ENCODE data around the gene OIT3. TPM values are rescaled to one million over a fixed set of nuclear protein-coding genes. Genes with fewer than 3 reads are reported as not detected.

OIT3 gene
- total and polyA plus RNA-seq, 2 donors (not counting 3 experiments of a cell fraction or from before 2014, with no cell fraction given), result 0.15 TPM; not detected in 1

- BruUV-seq (replicated peaks), result no TSS peak
- Histone ChIP-seq H3K9me1 (replicated peaks; ENCODE audit: control insufficient read depth, extremely low read depth, insufficient read depth, low read length) (no peaks in the 10 kb centered on the region), H4K20me1 (replicated peaks; ENCODE audit: control insufficient read depth, extremely low read depth, insufficient read depth, low read length) (no peaks in the 10 kb centered on the region), H3K27me3 (ENCODE audit: control insufficient read depth in 2 of 2, insufficient read depth in 2 of 2, low read length in 2 of 2) (no peaks in the 10 kb centered on the region), H3K4me1 (ENCODE audit: control insufficient read depth, extremely low read depth, insufficient read depth, low read length) (peaks cover 2% of the 10 kb centered on the region), H3K9me3 (replicated peaks; ENCODE audit: control insufficient read depth, insufficient read depth, low read length) (no peaks in the 10 kb centered on the region), H3K4me2 (ENCODE audit: insufficient read depth, low read length) (no peak overlapping the region), H2AFZ (ENCODE audit: low read depth, low read length) (no peak overlapping the region), H3K36me3 (ENCODE audit: control insufficient read depth in 2 of 2, extremely low read depth in 1 of 2, insufficient read depth in 2 of 2, low read length in 2 of 2) (no peaks in the 10 kb centered on the region), H3K4me3 (replicated peaks in 1 of 3; ENCODE audit: insufficient read depth in 1 of 3, low read depth in 1 of 3, low read length in 3 of 3) (no peak overlapping the region), H3K9ac (replicated peaks; ENCODE audit: extremely low read depth, insufficient read depth, low read length) (no peak overlapping the region), H3K79me2 (ENCODE audit: control insufficient read depth, insufficient read depth, low read length) (no peaks in the 10 kb centered on the region), H3K27ac (ENCODE audit: insufficient read depth, low read depth, low read length) (no peak overlapping the region)
- CTCF ChIA-PET, result no interaction called here
- POLR2A ChIA-PET, result no interaction called here
- intact Hi-C loops (cut with micrococcal nuclease), result no loop called here
- DNase-seq (ENCODE audit: low read depth, low spot score), result no peak
- no peak for TF ChIP-seq MYC (IDR thresholded peaks at IDR 0.05; ENCODE audit: low read depth, low read length)
- TF ChIP-seq POLR2AphosphoS5 (IDR thresholded peaks at IDR 0.05; ENCODE audit: insufficient read depth, low read depth, low read length), result no peak
- TF ChIP-seq EZH2 (IDR thresholded peaks at IDR 0.05; ENCODE audit: borderline replicate concordance, low read depth, low read length, severe bottlenecking), result no peak
- TF ChIP-seq MAX (IDR thresholded peaks at IDR 0.05; ENCODE audit: insufficient read depth, insufficient read length), result no peak
- TF ChIP-seq GATA2 (IDR thresholded peaks at IDR 0.05; ENCODE audit: insufficient read depth, insufficient read length, low read depth, low read length), result no peak
- no peak for TF ChIP-seq FOS (IDR thresholded peaks at IDR 0.05; ENCODE audit: borderline replicate concordance, insufficient read depth, low read length)
- no peak for TF ChIP-seq CTCF (IDR thresholded peaks at IDR 0.05; ENCODE audit: extremely low read depth in 1 of 2, insufficient read depth in 1 of 2, low read depth in 1 of 2, low read length in 2 of 2)
- no peak for TF ChIP-seq POLR2A (IDR thresholded peaks at IDR 0.05; ENCODE audit: low read depth, low read length)
- TF ChIP-seq JUN (IDR thresholded peaks at IDR 0.05; ENCODE audit: borderline replicate concordance, insufficient read depth, insufficient read length, low read depth), result no peak
- dilution Hi-C loops (cut with MboI; ENCODE audit: extremely low pct_ligation_motif_present, low sequenced_read_pairs), result no loop called here
- no peak for FAIRE-seq
These were observed 14.3 kb upstream of the OIT3 start for GRCh38 chr10:72879245-72879644.

All from endothelial cell of umbilical vein (primary cell).